T-helper 2 cell treated with Interferon-gamma antibody and Interleukin-4, amounts not matched to agents 5 μg/mL and 100 μg/mL, for 36 hours (primary cell): Measurements from ENCODE around the gene ITPR3.

Experiments used
- DNase-seq: peaks from one replicate; pipeline ENCODE4 v3.0.0; 2021; ENCODE audit warnings: low spot score
- H3K27ac Mint-ChIP-seq: one replicate; pipeline ENCODE4 v1.8.0; 2021; ENCODE audit warnings: mild to moderate bottlenecking, mixed read lengths
- H3K27me3 Mint-ChIP-seq: one replicate; pipeline ENCODE4 v1.8.0; 2021; ENCODE audit warnings: low read depth, mixed read lengths
- H3K36me3 Mint-ChIP-seq: one replicate; pipeline ENCODE4 v1.8.0; 2021; ENCODE audit warnings: low read depth, mixed read lengths
- H3K4me1 Mint-ChIP-seq: one replicate; pipeline ENCODE4 v1.8.0; 2021; ENCODE audit warnings: low read depth, mixed read lengths
- H3K4me3 Mint-ChIP-seq: one replicate; pipeline ENCODE4 v1.8.0; 2022; ENCODE audit warnings: mild to moderate bottlenecking, moderate library complexity, mixed read lengths
- H3K9me3 Mint-ChIP-seq: one replicate; pipeline ENCODE4 v1.8.0; 2021; ENCODE audit warnings: mixed read lengths

The ITPR3 gene

GRCh38 chr6:33737267-33738026 is 116.3 kb downstream of the ITPR3 start:
- Mint-ChIP-seq H3K27ac (no peak overlapping the region), H3K4me3 (no peak overlapping the region), H3K9me3 (no peaks in the 10 kb centered on the region), H3K4me1 (no peaks in the 10 kb centered on the region), H3K27me3 (no peaks in the 10 kb centered on the region), H3K36me3 (no peaks in the 10 kb centered on the region)
- no peak for DNase-seq

- no peak overlapping the region for H3K4me3 Mint-ChIP-seq
- H3K9me3 Mint-ChIP-seq = no peaks in the 10 kb centered on the region
- no peaks in the 10 kb centered on the region for H3K4me1 Mint-ChIP-seq
- no peaks in the 10 kb centered on the region for H3K36me3 Mint-ChIP-seq
- H3K27ac Mint-ChIP-seq = no peak overlapping the region
- no peak for DNase-seq
- H3K27me3 Mint-ChIP-seq = peaks cover 5% of the 10 kb centered on the region
Measured at GRCh38 chr6:33738153-33738552, 117.0 kb downstream of the ITPR3 start.

- no peak for DNase-seq
- Mint-ChIP-seq H3K27me3 (peaks cover 5% of the 10 kb centered on the region), H3K4me3 (no peak overlapping the region), H3K9me3 (no peaks in the 10 kb centered on the region), H3K36me3 (no peaks in the 10 kb centered on the region), H3K27ac (no peak overlapping the region), H3K4me1 (no peaks in the 10 kb centered on the region)
Measured at GRCh38 chr6:33738879-33739278, 117.8 kb downstream of the ITPR3 start.

DNA sequence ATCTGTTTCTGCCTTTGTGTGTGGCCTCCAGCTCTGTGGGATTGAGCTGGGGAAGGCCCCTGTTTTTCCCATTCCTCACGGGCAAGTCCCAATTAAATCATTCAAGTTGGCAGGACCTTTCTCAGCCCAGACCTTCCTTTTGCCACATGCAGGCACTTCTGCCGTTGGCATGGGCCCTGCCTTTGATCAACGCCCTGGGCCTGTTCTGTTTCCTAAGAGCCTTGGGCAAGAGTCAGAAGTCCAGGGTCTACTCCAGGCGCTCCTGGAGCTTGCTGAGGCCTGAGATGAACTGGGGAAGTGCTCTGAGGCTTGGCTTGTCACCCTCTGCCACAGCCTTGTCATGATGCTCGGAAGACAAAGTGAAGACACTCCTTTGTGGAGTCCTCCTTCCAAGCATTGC is 118.4 kb downstream of the ITPR3 start:
- Mint-ChIP-seq H3K27ac (no peak overlapping the region), H3K27me3 (peaks cover 5% of the 10 kb centered on the region), H3K4me1 (no peaks in the 10 kb centered on the region), H3K9me3 (no peaks in the 10 kb centered on the region), H3K36me3 (no peaks in the 10 kb centered on the region), H3K4me3 (no peak overlapping the region)
- no peak for DNase-seq

DNA sequence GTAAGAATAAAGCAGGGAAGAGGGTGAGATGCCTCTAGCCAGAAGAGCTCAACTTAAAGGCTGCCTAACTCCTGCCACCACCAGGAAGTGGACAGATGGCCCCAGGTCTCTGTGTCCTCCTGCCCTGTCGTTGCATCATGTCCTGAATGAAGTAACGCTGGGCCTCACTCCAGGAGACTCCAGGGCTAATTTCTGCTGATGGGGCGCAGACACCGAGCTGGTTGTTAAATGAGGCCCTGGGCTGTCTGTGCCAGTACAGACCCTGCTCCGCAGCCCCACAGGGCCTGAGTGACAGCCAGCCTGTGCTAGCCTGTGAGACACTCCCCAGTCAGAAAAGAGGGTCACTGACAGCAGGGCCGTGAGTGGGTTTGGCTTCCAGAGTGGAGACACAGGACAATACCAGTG is 119.1 kb downstream of the ITPR3 start:
- Mint-ChIP-seq H3K36me3 (no peaks in the 10 kb centered on the region), H3K4me3 (no peak overlapping the region), H3K9me3 (no peaks in the 10 kb centered on the region), H3K4me1 (no peaks in the 10 kb centered on the region), H3K27ac (no peak overlapping the region), H3K27me3 (peaks cover 5% of the 10 kb centered on the region)
- no peak for DNase-seq

DNA sequence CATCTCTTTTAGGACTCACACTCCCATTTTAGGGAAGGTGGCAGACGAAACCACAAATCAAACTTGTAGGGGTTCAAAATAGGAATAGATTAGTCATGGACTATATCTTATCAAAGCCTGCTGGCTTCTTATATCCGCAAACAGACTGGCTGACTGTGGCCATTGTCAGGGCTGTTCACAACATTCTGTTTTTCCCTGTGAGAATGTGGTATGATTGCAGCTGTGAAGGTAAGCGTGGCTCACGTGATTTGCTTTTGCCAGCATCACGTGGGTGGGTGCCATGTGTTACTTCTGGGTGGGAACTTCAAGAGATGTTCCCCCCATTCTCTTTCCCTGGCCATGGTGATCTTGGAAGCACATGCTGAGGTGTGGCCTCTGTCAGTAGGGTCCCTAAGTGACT is 119.7 kb downstream of the ITPR3 start:
- Mint-ChIP-seq H3K27me3 (peaks cover 5% of the 10 kb centered on the region), H3K4me3 (no peak overlapping the region), H3K36me3 (no peaks in the 10 kb centered on the region), H3K4me1 (no peaks in the 10 kb centered on the region), H3K9me3 (no peaks in the 10 kb centered on the region), H3K27ac (no peak overlapping the region)
- DNase-seq = no peak

DNA sequence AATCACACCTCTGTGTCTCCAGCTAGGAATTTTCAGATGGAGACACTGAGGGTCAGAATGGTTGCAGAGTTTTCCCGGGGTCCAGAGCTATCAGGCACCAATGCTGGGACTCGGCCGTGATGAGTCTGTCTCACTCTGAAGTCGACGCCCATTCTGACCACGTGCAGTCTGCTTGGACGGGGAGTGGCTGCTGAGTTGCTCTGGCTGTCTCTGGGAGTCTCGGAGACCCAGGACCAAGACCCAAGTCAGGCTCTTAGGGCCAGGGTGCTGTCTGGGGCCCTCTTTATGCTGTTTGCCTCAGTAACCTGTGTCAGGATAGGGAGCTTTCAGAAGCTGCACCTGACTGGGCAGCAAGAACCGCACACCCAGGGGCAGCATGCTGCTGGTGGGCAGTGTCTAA is 121.0 kb downstream of the ITPR3 start:
- no peak for DNase-seq
- H3K4me3 Mint-ChIP-seq = no peak overlapping the region
- peaks cover 5% of the 10 kb centered on the region for H3K27me3 Mint-ChIP-seq

DNA sequence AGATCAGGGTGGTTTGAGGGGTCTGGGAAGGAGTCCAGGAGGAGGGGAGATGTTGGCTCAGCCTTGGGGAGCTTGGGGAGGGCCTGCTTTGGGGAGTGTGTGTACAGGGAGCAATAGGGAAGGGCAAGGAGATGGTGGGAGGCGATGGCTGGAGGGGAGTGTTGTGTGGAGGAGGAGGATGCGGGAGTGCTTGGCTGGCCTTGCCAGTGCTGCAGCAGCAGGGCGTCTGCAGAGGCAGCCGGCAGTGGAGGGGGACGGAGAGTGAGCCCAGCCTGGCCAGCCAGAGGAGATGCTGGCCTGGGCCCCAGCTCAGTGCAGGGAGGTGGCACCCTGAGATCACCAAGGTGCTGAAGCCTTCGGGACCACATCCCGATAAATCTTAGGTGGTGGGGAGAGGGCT is 121.7 kb downstream of the ITPR3 start:
- Mint-ChIP-seq H3K4me1 (no peaks in the 10 kb centered on the region), H3K9me3 (no peaks in the 10 kb centered on the region), H3K27me3 (peaks cover 5% of the 10 kb centered on the region), H3K36me3 (no peaks in the 10 kb centered on the region), H3K4me3 (no peak overlapping the region), H3K27ac (no peak overlapping the region)
- DNase-seq = no peak

More for the DNA sequence above, 121.0 kb downstream of the ITPR3 start:
- H3K27ac Mint-ChIP-seq = no peak overlapping the region
- H3K4me1 Mint-ChIP-seq = no peaks in the 10 kb centered on the region
- H3K9me3 Mint-ChIP-seq = no peaks in the 10 kb centered on the region
- H3K36me3 Mint-ChIP-seq = no peaks in the 10 kb centered on the region

DNA sequence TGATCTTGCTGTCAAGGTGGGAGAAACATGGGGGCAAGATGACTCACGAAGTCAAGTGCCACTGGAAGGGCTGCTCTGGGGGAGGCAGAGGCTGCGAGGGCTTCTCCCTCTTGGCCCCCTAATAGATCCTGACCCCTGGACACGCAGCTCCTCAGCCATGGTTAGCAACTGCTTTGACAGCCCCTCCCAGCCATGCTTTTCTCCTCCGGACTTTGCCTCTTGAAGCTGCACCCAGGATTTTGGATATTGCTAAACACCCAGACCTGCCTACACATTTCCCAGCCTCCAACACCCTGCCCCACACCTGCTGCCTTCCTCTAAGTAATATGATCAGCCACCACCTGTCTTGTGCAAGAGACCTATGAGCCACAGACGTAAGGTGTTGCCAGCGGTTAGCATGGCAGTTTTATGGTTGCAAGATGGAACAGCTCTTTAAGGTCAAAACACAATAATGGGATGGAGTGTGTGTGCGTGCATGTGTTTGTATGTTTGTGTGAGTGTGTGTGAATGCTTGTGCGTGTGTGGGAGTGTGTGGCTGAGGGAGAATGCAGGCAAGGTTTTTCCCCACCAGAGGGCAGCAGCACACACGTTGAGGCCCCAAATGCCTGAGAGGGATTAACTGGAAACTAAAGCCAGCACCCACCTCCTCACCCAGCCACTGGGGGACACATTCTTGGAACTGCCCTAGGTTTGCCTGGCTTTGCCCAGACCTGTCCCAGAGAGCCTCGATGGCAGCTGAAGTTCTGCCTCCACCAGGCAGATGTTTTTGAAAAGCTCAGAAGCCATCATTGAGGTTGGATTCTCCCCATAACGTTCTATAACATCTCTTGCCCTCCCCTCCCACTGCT is 123.1 kb downstream of the ITPR3 start:
- peak; percentile 56 for DNase-seq
- Mint-ChIP-seq H3K27ac (no peak overlapping the region), H3K27me3 (peaks cover 5% of the 10 kb centered on the region), H3K4me1 (no peaks in the 10 kb centered on the region), H3K4me3 (no peak overlapping the region), H3K9me3 (no peaks in the 10 kb centered on the region), H3K36me3 (no peaks in the 10 kb centered on the region)

DNA sequence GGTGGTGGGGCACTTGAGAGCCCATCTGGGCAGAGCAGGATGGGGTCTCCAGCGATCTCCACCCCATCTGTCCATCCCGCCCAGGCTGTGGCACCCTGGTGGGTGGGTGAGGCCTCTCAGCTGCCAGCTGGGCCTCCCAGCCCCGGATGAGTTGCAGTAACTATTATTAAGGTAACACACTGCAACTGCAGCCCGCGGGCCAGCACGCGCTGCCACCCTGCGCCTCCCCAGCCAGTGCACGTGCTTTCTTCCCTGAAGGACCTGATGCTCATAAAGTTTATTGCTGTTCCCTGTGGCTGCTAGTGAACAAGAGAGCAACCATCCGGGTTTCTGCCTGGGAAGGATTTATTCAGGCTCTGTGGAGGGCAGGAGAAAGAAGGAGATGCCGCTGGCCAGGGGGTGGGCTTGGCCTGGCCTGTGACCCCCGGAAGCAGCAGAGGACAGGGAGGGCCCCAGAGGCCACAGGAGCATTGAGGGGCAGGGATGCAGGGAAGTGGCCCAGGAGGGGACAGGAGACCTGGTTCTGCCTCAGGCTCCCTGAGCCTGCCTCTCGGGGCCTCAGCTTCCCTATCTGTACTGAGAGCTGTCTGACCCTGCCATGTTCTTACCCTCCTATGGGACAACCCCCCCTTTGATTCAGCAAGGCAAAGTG is 123.9 kb downstream of the ITPR3 start:
- H3K4me1 Mint-ChIP-seq = no peaks in the 10 kb centered on the region
- H3K9me3 Mint-ChIP-seq = no peaks in the 10 kb centered on the region
- DNase-seq = no peak
- H3K27ac Mint-ChIP-seq = no peak overlapping the region
- no peaks in the 10 kb centered on the region for H3K36me3 Mint-ChIP-seq
- peaks cover 5% of the 10 kb centered on the region for H3K27me3 Mint-ChIP-seq
- H3K4me3 Mint-ChIP-seq = no peak overlapping the region

DNA sequence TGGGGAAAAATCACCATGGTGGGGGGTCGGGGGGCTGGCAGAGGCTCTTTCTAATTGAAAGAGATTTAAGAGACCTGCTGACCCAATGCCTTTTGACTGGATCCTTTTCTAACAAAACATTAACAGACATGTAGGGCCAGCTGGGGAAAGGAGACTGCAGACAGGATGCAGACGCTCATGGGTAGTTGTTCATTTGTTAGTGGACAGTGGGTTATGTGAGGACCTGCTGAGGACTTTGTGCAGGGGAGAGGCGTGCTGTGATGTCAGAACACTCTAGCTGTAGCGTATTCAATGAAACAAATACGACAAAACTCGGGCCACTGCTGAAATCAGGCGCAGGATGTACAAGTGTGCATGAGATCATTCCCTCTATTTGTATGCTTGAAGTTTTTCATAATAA is 124.4 kb downstream of the ITPR3 start:
- no peak for DNase-seq
- Mint-ChIP-seq H3K4me3 (no peak overlapping the region), H3K27ac (no peak overlapping the region), H3K27me3 (peaks cover 5% of the 10 kb centered on the region), H3K9me3 (no peaks in the 10 kb centered on the region), H3K36me3 (no peaks in the 10 kb centered on the region), H3K4me1 (no peaks in the 10 kb centered on the region)
